Measurements from ENCODE around the gene LHFPL6. TPM values are rescaled to one million over a fixed set of nuclear protein-coding genes. Genes with fewer than 3 reads are reported as not detected.
A peak's percentile ranks its signal among the peaks of the same experiment; 100 is the strongest.

The LHFPL6 gene
- total and polyA plus RNA-seq, 10 of the 15 experiments (the other 5 are each of a cell fraction or from before 2014, with no cell fraction given) = 0.11 to 4.6 (median 0.41) TPM

GRCh38 chr13:39509616-39510315, 93.2 kb downstream of the LHFPL6 start:
- CTCF ChIA-PET = interaction anchor here (1.0 to 1.3 kb wide), 2 partner anchors 18 to 103 kb away, joined by 3 to 4 read pairs; no protein-coding TSS in a partner anchor
- no peaks in the 10 kb centered on the region for H3K36me3 ChIP-seq (ENCODE audit: control insufficient read depth in 2 of 2, insufficient read depth in 2 of 2, low read length in 1 of 2)
- BruUV-seq (replicated peaks) = no TSS peak
- intact Hi-C loops (cut with micrococcal nuclease; ENCODE audit: unreplicated experiment) = no loop called here
- RAD21 ChIA-PET (ENCODE audit: unreplicated experiment) = interaction anchor here (0.6 to 1.2 kb wide), 4 partner anchors 24 to 272 kb away, joined by 3 to 4 read pairs (median 3); no protein-coding TSS in a partner anchor
- H3K4me3 ChIP-seq = no peak overlapping the region
- ATAC-seq (peak; percentile 43), FAIRE-seq (no peak), DNase-seq (ENCODE audit: low read depth, low spot score) (no peak)
- H2AFZ ChIP-seq (ENCODE audit: control insufficient read depth, low read depth, low read length) = no peak overlapping the region
- no peaks in the 10 kb centered on the region for H3K79me2 ChIP-seq (ENCODE audit: control insufficient read depth, insufficient read depth, low read length)
- in situ Hi-C loops (cut with MboI) = no loop called here
- no peaks in the 10 kb centered on the region for H4K20me1 ChIP-seq (ENCODE audit: control insufficient read depth, insufficient read depth)
- no peak overlapping the region for H3K4me2 ChIP-seq (ENCODE audit: control insufficient read depth, insufficient read depth)
- 59% methylated on average over 5 of the region's 5 CpGs for WGBS (ENCODE audit: insufficient coverage, insufficient replicate concordance, low lambda C conversion rate, missing lambda C conversion rate)
- SMC1A ChIA-PET (ENCODE audit: uncharacterized antibody, unreplicated experiment) = interaction anchor here (0.7 to 1.5 kb wide), 6 partner anchors 14 to 235 kb away, joined by 3 to 5 read pairs (median 3); no protein-coding TSS in a partner anchor
- TF ChIP-seq CBX3 (IDR thresholded peaks at IDR 0.05; ENCODE audit: borderline replicate concordance, low read depth) = no peak
- no peak for TF ChIP-seq CHD4 (IDR thresholded peaks at IDR 0.05)
- no peak for TF ChIP-seq SP1 (IDR thresholded peaks at IDR 0.05; ENCODE audit: low read depth, low read length)
- no peak for TF ChIP-seq SMC3 (IDR thresholded peaks at IDR 0.05; ENCODE audit: borderline replicate concordance, low read length)
- TF ChIP-seq ATF3 (IDR thresholded peaks at IDR 0.05; ENCODE audit: borderline replicate concordance, extremely low read depth, low read depth, low read length) = no peak
- no peak for TF ChIP-seq ZBTB40 (IDR thresholded peaks at IDR 0.05; ENCODE audit: borderline replicate concordance)
- TF ChIP-seq CREB1 (IDR thresholded peaks at IDR 0.05; ENCODE audit: low read depth) = no peak
- no peak for TF ChIP-seq SPI1 (IDR thresholded peaks at IDR 0.05; ENCODE audit: borderline replicate concordance, insufficient read depth, low read depth, low read length)
- no peak for TF ChIP-seq ZNF622 (IDR thresholded peaks at IDR 0.05)
- no peak for TF ChIP-seq STAT1 (conservative IDR thresholded peaks at IDR 0.05)
- TF ChIP-seq SIX5 (IDR thresholded peaks at IDR 0.05; ENCODE audit: low read depth, low read length, severe bottlenecking) = no peak
- no peak for TF ChIP-seq FOXK2 (IDR thresholded peaks at IDR 0.05)
- no peak for TF ChIP-seq MTA2 (IDR thresholded peaks at IDR 0.05; ENCODE audit: low read depth)
- no peak for TF ChIP-seq SUPT20H (IDR thresholded peaks at IDR 0.05; ENCODE audit: borderline replicate concordance, control insufficient read depth, low read depth, low read length)
- no peak for TF ChIP-seq USF2 (IDR thresholded peaks at IDR 0.05; ENCODE audit: borderline replicate concordance, low read depth, low read length)
- POLR2A ChIA-PET = interaction anchor here (0.9 kb wide), 1 partner anchor 65 kb away, joined by 3 read pairs; no protein-coding TSS in a partner anchor
- H3K27ac ChIP-seq (ENCODE audit: control insufficient read depth, insufficient read depth) = no peak overlapping the region
- no peaks in the 10 kb centered on the region for H3K4me1 ChIP-seq (ENCODE audit: control insufficient read depth, insufficient read depth, low read length)
- H3K9me3 ChIP-seq (replicated peaks; ENCODE audit: control insufficient read depth, insufficient read depth, low read length) = no peaks in the 10 kb centered on the region
- no peaks in the 10 kb centered on the region; a peak in 1 of 4 replicates for H3K27me3 ChIP-seq (replicated peaks in 1 of 2; ENCODE audit: control insufficient read depth in 2 of 2, insufficient read depth in 2 of 2, low read length in 1 of 2)
- no peak overlapping the region for H3K9ac ChIP-seq (ENCODE audit: control insufficient read depth, insufficient read depth, low read length)
